ENCODE data around the gene ADGRG4. TPM values are rescaled to one million over a fixed set of nuclear protein-coding genes. Genes with fewer than 3 reads are reported as not detected.
"Not testable (repeated sequence)": the region's sequence is repeated elsewhere in the genome, so short reads cannot be mapped to it uniquely, and the experiment has no call there.

Gene ADGRG4
- total RNA-seq, 4 donors from 2014 or later, result 0.83 to 6.1 (median 3.6) TPM

GRCh38 chrX:136437774-136438173 is 137.0 kb downstream of the ADGRG4 start:
- no peak for DNase-seq
- no peaks in the 10 kb centered on the region for H3K4me1 ChIP-seq
- no peak for TF ChIP-seq CTCF (IDR thresholded peaks at IDR 0.05)
- TF ChIP-seq POLR2A (IDR thresholded peaks at IDR 0.05), result no peak
- H3K4me3 ChIP-seq, result no peak overlapping the region
- H3K27ac ChIP-seq, result no peak overlapping the region
- no peaks in the 10 kb centered on the region for H3K9me3 ChIP-seq
- no peaks in the 10 kb centered on the region for H3K36me3 ChIP-seq
- no peaks in the 10 kb centered on the region for H3K27me3 ChIP-seq

GRCh38 chrX:136438192-136438591 is 137.4 kb downstream of the ADGRG4 start:
- Histone ChIP-seq H3K27ac (no peak overlapping the region), H3K27me3 (no peaks in the 10 kb centered on the region), H3K4me3 (no peak overlapping the region), H3K4me1 (no peaks in the 10 kb centered on the region), H3K36me3 (no peaks in the 10 kb centered on the region), H3K9me3 (no peaks in the 10 kb centered on the region)
- TF ChIP-seq POLR2A (IDR thresholded peaks at IDR 0.05) (no peak), CTCF (IDR thresholded peaks at IDR 0.05) (no peak)
- no peak for DNase-seq

DNA sequence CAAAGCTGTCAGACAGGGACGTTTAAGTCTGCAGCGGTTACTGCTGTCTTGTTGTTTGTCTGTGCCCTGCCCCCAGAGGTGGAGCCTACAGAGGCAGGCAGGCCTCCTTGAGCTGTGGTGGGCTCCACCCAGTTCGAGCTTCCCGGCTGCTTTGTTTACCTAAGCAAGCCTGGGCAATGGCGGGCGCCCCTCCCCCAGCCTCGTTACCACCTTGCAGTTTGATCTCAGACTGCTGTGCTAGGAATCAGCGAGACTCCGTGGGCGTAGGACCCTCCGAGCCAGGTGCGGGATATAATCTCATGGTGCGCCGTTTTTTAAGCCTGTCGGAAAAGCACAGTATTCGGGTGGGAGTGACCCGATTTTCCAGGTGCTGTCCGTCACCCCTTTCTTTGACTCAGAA is 144.9 kb downstream of the ADGRG4 start:
- H3K27ac ChIP-seq, H3K27me3 ChIP-seq: not testable (repeated sequence)

DNA sequence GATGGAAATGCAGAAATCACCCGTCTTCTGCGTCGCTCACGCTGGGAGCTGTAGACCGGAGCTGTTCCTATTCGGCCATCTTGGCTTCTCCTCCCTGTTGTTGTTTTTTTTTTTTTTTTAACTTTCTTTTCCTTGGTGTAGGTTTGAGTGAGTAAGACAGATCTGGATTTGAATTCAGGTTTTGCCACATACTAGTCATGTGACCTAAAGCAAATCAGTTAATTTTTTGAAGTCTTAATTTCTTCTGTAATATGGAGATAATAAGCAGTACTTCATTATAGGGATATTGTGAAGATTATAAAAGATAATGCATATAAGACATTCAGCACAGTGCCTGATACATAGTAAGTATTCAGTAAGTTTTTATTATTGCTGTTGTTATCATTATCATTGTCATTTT is 145.4 kb downstream of the ADGRG4 start:
- Histone ChIP-seq H3K4me3 (no peak overlapping the region), H3K4me1 (no peaks in the 10 kb centered on the region)
- TF ChIP-seq POLR2A (IDR thresholded peaks at IDR 0.05) (no peak), CTCF (IDR thresholded peaks at IDR 0.05) (no peak)

More for the DNA sequence above, 144.9 kb downstream of the ADGRG4 start:
- not testable (repeated sequence) for H3K4me1 ChIP-seq, H3K36me3 ChIP-seq, DNase-seq, H3K4me3 ChIP-seq, H3K9me3 ChIP-seq

GRCh38 chrX:136447308-136447707 is 146.5 kb downstream of the ADGRG4 start:
- Histone ChIP-seq H3K36me3 (no peaks in the 10 kb centered on the region), H3K4me1 (no peaks in the 10 kb centered on the region), H3K4me3 (no peak overlapping the region), H3K9me3 (no peaks in the 10 kb centered on the region), H3K27me3 (no peaks in the 10 kb centered on the region), H3K27ac (no peak overlapping the region)
- no peak for TF ChIP-seq CTCF (IDR thresholded peaks at IDR 0.05)
- no peak for TF ChIP-seq POLR2A (IDR thresholded peaks at IDR 0.05)
- no peak for DNase-seq

More for the DNA sequence above, 145.4 kb downstream of the ADGRG4 start:
- DNase-seq, result no peak
- no peaks in the 10 kb centered on the region for H3K9me3 ChIP-seq
- no peaks in the 10 kb centered on the region for H3K27me3 ChIP-seq
- no peaks in the 10 kb centered on the region for H3K36me3 ChIP-seq
- no peak overlapping the region for H3K27ac ChIP-seq

DNA sequence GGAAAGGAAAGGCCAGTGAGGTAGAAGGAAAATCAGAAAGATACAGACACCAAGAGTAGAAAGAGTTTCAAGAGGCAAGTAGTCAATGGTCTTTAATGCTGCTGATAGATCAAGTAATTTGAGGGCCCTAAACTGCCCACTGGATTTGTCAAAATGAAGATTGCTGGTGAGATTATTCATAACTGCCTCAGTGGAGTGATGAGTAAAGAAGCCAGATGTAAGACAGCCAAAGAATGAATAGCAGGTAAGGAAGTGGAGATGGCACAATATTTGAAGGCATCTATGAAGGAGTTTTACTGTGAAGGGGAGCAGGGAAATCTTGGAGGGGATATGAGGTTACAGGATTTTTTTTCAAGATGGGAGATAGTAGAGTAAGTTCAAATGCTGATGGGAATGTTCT is 147.2 kb downstream of the ADGRG4 start:
- Histone ChIP-seq H3K9me3 (no peaks in the 10 kb centered on the region), H3K36me3 (no peaks in the 10 kb centered on the region), H3K4me1 (no peaks in the 10 kb centered on the region), H3K27ac (no peak overlapping the region), H3K27me3 (no peaks in the 10 kb centered on the region), H3K4me3 (no peak overlapping the region)
- DNase-seq, result no peak
- no peak for TF ChIP-seq POLR2A (IDR thresholded peaks at IDR 0.05)
- no peak for TF ChIP-seq CTCF (IDR thresholded peaks at IDR 0.05)
